HG03457 (cell line): ENCODE data around the gene PTPRE.

Source experiments
- ATAC-seq: cut with Tn5 transposase; IDR thresholded peaks from one replicate; pipeline ENCODE4 v1.9.1; 2021; ENCODE audit warnings: moderate number of reproducible peaks; ENCODE audit not compliant: unreplicated experiment

Gene PTPRE

GRCh38 chr10:128056303-128057050 lies 149.6 kb downstream of the PTPRE start:
- ATAC-seq: no peak

GRCh38 chr10:128058106-128058749 lies 151.3 kb downstream of the PTPRE start:
- no peak for ATAC-seq

- no peak for ATAC-seq
These were observed 151.8 kb downstream of the PTPRE start for GRCh38 chr10:128058750-128059134.

- ATAC-seq: no peak
These were observed 152.5 kb downstream of the PTPRE start for GRCh38 chr10:128059266-128059981.

- ATAC-seq: no peak
These were observed 153.0 kb downstream of the PTPRE start for GRCh38 chr10:128059982-128060293.

GRCh38 chr10:128060341-128061250 lies 153.7 kb downstream of the PTPRE start:
- ATAC-seq: no peak

GRCh38 chr10:128061306-128062300 lies 154.7 kb downstream of the PTPRE start:
- ATAC-seq: no peak

- ATAC-seq: no peak
These were observed 155.5 kb downstream of the PTPRE start for GRCh38 chr10:128062331-128062880.

- ATAC-seq: peak; percentile 35
These were observed 156.1 kb downstream of the PTPRE start for GRCh38 chr10:128062881-128063563.

- no peak for ATAC-seq
These were observed 156.8 kb downstream of the PTPRE start for GRCh38 chr10:128063736-128064107.

- peak; percentile 61 for ATAC-seq
These were observed 157.4 kb downstream of the PTPRE start for GRCh38 chr10:128064108-128064969.

GRCh38 chr10:128064970-128065580 lies 158.2 kb downstream of the PTPRE start:
- ATAC-seq: no peak

- ATAC-seq: no peak
These were observed 159.1 kb downstream of the PTPRE start for GRCh38 chr10:128065881-128066534.

GRCh38 chr10:128066870-128067382 lies 160.0 kb downstream of the PTPRE start:
- no peak for ATAC-seq

- ATAC-seq: no peak
These were observed 160.9 kb downstream of the PTPRE start for GRCh38 chr10:128067691-128068397.
